Measurements from ENCODE around the gene TENM4. TPM values are rescaled to one million over a fixed set of nuclear protein-coding genes. Genes with fewer than 3 reads are reported as not detected.
A peak's percentile ranks its signal among the peaks of the same experiment; 100 is the strongest.

The TENM4 gene
- total RNA-seq, 4 donors from 2014 or later = 0.88 to 61.5 (median 4.0) TPM

DNA sequence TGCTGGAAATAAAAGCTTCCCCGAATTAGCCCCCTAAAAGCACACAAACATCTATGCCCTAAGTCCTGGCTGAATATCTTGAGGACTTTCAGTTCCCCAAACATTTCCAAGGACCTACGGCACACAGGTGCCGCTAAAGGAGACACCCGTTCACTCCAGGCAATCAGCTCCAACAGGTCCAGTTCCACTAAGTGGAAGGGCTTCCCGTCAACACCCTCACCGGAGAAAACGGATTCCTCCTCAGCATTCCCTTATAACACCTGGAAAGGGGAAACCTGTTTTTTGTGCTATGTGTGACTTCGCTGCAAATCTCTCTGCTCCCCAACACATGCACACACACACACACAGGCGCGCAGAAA is 3.9 kb downstream of the TENM4 start:
- DNase-seq = no peak
- no peaks in the 10 kb centered on the region for H3K9me3 ChIP-seq
- intact Hi-C loops (cut with DNase I; ENCODE audit: low total_unique reads) = no loop called here
- H3K4me3 ChIP-seq = peak overlapping the region; percentile 34 to 64
- H3K27ac ChIP-seq = peak overlapping the region; percentile 58 to 75
- peaks cover 0 to 4% of the 10 kb centered on the region in 2 donors for H3K4me1 ChIP-seq
- H3K36me3 ChIP-seq = no peaks in the 10 kb centered on the region
- no peak for TF ChIP-seq POLR2A (IDR thresholded peaks at IDR 0.05)
- TF ChIP-seq CTCF (IDR thresholded peaks at IDR 0.05) = no peak
- peaks cover 3 to 13% of the 10 kb centered on the region in 2 donors for H3K27me3 ChIP-seq

DNA sequence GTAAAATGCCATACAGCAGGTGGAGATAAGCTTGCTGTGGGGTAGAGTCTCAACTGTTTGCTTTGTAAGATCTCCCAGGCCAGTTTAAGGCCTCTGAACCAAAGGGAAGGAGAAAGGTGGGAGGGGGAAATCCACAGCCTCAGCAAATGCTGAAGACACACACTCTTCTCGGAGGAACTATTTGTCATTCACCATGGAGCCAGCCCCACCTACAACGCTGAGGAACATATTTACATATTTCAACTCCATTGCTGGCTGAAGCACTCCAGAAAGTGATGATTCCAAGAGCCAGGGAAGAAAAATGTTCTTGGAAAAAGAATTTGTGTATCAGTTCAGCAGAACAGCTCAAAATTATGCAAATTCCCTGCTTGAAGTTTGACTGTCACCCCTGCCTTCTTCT is 6.5 kb downstream of the TENM4 start:
- Histone ChIP-seq H3K4me3 (no peak overlapping the region), H3K9me3 (no peaks in the 10 kb centered on the region), H3K27ac (no peak overlapping the region), H3K36me3 (no peaks in the 10 kb centered on the region), H3K4me1 (peaks cover 0 to 4% of the 10 kb centered on the region in 2 donors), H3K27me3 (peaks cover 3 to 13% of the 10 kb centered on the region in 2 donors)
- intact Hi-C loops (cut with DNase I; ENCODE audit: low total_unique reads) = no loop called here
- TF ChIP-seq CTCF (IDR thresholded peaks at IDR 0.05) (no peak), POLR2A (IDR thresholded peaks at IDR 0.05) (no peak)
- no peak for DNase-seq

GRCh38 chr11:79432138-79432537 is 8.7 kb downstream of the TENM4 start:
- H3K27me3 ChIP-seq = peaks cover 0 to 13% of the 10 kb centered on the region in 2 donors
- no peak overlapping the region for H3K4me3 ChIP-seq
- no peak for DNase-seq
- intact Hi-C loops (cut with DNase I; ENCODE audit: low total_unique reads) = no loop called here
- no peak overlapping the region for H3K27ac ChIP-seq
- H3K4me1 ChIP-seq = peaks cover 0 to 4% of the 10 kb centered on the region in 2 donors
- no peak for TF ChIP-seq POLR2A (IDR thresholded peaks at IDR 0.05)
- no peak for TF ChIP-seq CTCF (IDR thresholded peaks at IDR 0.05)
- no peaks in the 10 kb centered on the region for H3K9me3 ChIP-seq
- H3K36me3 ChIP-seq = no peaks in the 10 kb centered on the region

DNA sequence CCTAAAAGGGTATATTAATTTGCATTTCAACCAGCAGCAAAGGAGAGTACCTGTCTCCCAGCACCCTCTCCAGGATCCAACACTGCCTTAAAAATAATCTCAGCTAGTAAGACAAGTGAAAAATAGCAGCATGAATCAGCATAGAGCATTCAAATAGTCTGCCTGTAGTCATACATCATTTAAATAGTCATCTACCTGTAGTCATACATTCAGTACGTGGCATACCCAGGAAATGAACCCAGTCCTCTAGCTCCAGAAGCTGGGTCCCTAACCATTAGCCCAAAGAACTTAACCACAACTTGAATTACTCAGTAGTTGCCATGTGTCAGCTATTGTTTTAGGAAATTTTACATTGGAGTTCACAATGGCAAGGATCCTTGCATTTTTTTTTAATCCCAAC is 9.3 kb downstream of the TENM4 start:
- Histone ChIP-seq H3K4me3 (no peak overlapping the region), H3K36me3 (no peaks in the 10 kb centered on the region), H3K27ac (no peak overlapping the region), H3K4me1 (no peaks in the 10 kb centered on the region), H3K9me3 (no peaks in the 10 kb centered on the region), H3K27me3 (peaks cover 0 to 12% of the 10 kb centered on the region in 2 donors)
- TF ChIP-seq CTCF (IDR thresholded peaks at IDR 0.05) (no peak), POLR2A (IDR thresholded peaks at IDR 0.05) (no peak)
- no peak for DNase-seq
- intact Hi-C loops (cut with DNase I; ENCODE audit: low total_unique reads) = no loop called here

- H3K4me3 ChIP-seq = no peak overlapping the region
- no peaks in the 10 kb centered on the region for H3K4me1 ChIP-seq
- no peak overlapping the region for H3K27ac ChIP-seq
- intact Hi-C loops (cut with DNase I; ENCODE audit: low total_unique reads) = no loop called here
- no peaks in the 10 kb centered on the region for H3K9me3 ChIP-seq
- peaks cover 0 to 6% of the 10 kb centered on the region in 2 donors for H3K27me3 ChIP-seq
- no peak for DNase-seq
- TF ChIP-seq CTCF (IDR thresholded peaks at IDR 0.05) = no peak
- no peak for TF ChIP-seq POLR2A (IDR thresholded peaks at IDR 0.05)
- H3K36me3 ChIP-seq = no peaks in the 10 kb centered on the region
Observed at GRCh38 chr11:79430280-79430679, 10.6 kb downstream of the TENM4 start.

Measured in uterus (tissue), 4 donors.